HFFc6 (cell line): ENCODE measurements around the gene CDH24. TPM values are rescaled to one million over a fixed set of nuclear protein-coding genes. Genes with fewer than 3 reads are reported as not detected.

Experiments used
- DNase-seq: peaks from one replicate; pipeline ENCODE4 v3.0.0-alpha.2; 2018
- H3K27ac Mint-ChIP-seq: 2 replicates; pipeline ENCODE4 v1.8.0; 2020; ENCODE audit warnings: mild to moderate bottlenecking, mixed read lengths
- H3K27me3 Mint-ChIP-seq: 2 replicates; pipeline ENCODE4 v1.8.0; 2021; ENCODE audit warnings: mild to moderate bottlenecking, moderate library complexity, mixed read lengths; ENCODE audit not compliant: insufficient read depth
- H3K36me3 Mint-ChIP-seq: 2 replicates; pipeline ENCODE4 v1.8.0; 2021; ENCODE audit warnings: low read depth, mixed read lengths
- H3K4me1 Mint-ChIP-seq: 2 replicates; pipeline ENCODE4 v1.8.0; 2020; ENCODE audit warnings: low read depth, mixed read lengths
- H3K4me3 Mint-ChIP-seq: 2 replicates; pipeline ENCODE4 v1.8.0; 2020; ENCODE audit warnings: mild to moderate bottlenecking, moderate library complexity, mixed read lengths
- H3K9me3 Mint-ChIP-seq: 2 replicates; pipeline ENCODE4 v1.8.0; 2020; ENCODE audit warnings: mild to moderate bottlenecking, mixed read lengths
- CTCF ChIP-seq: fragments of 200-600 bp; sonication (generic); IDR thresholded peaks from 2 replicates; pipeline ENCODE4 v1.5.0; 2021; ENCODE audit warnings: antibody characterized with exemption, mild to moderate bottlenecking
- total RNA-seq, 6 experiments: library from RNA; stranded (reverse); fragmentation: NEBNext Ultra II Directional; extraction: Animal tissue kit (Norgen Biotek cat#: 25700); gene quantifications; 2 replicates in 1 of 6; 3 replicates in 5 of 6; pipeline ENCODE4 v1.2.3, GENCODE V29; 2021

Gene CDH24
- total RNA-seq, 6 experiments from 2014 or later = 6.4 to 11.2 (median 8.3) TPM

GRCh38 chr14:23056145-23056955 is 970 bp downstream of the CDH24 start:
- Mint-ChIP-seq H3K27ac (peak overlapping the region; percentile 70), H3K27me3 (peaks cover 5% of the 10 kb centered on the region), H3K4me1 (peaks cover 36% of the 10 kb centered on the region), H3K36me3 (peaks cover 6% of the 10 kb centered on the region; the same call in 1 of the 2 replicates), H3K9me3 (no peaks in the 10 kb centered on the region), H3K4me3 (peak overlapping the region; percentile 88)
- peak; percentile 87 for TF ChIP-seq CTCF
- peak; percentile 53 for DNase-seq

GRCh38 chr14:23055621-23056144 is 1.6 kb downstream of the CDH24 start:
- Mint-ChIP-seq H3K27me3 (peaks cover 5% of the 10 kb centered on the region), H3K4me1 (peaks cover 36% of the 10 kb centered on the region), H3K27ac (peak overlapping the region; percentile 57; the same call in 1 of the 2 replicates), H3K9me3 (no peaks in the 10 kb centered on the region), H3K4me3 (peak overlapping the region; percentile 88; the same call in 1 of the 2 replicates), H3K36me3 (no peaks in the 10 kb centered on the region; the same call in 1 of the 2 replicates)
- DNase-seq = no peak
- TF ChIP-seq CTCF = no peak

- Mint-ChIP-seq H3K27ac (no peak overlapping the region), H3K4me1 (peaks cover 36% of the 10 kb centered on the region), H3K27me3 (peaks cover 5% of the 10 kb centered on the region), H3K9me3 (no peaks in the 10 kb centered on the region), H3K36me3 (no peaks in the 10 kb centered on the region; the same call in 1 of the 2 replicates), H3K4me3 (no peak overlapping the region)
- no peak for TF ChIP-seq CTCF
- no peak for DNase-seq
These were observed 2.2 kb downstream of the CDH24 start for GRCh38 chr14:23055147-23055550.

GRCh38 chr14:23054000-23054811 is 3.1 kb downstream of the CDH24 start:
- Mint-ChIP-seq H3K36me3 (no peaks in the 10 kb centered on the region; the same call in 1 of the 2 replicates), H3K27ac (no peak overlapping the region), H3K4me1 (peaks cover 32% of the 10 kb centered on the region), H3K9me3 (no peaks in the 10 kb centered on the region), H3K27me3 (peaks cover 5% of the 10 kb centered on the region), H3K4me3 (no peak overlapping the region)
- no peak for DNase-seq
- peak; percentile 53; the same call in 1 of the 2 replicates for TF ChIP-seq CTCF

GRCh38 chr14:23053426-23053825 is 3.9 kb downstream of the CDH24 start:
- no peaks in the 10 kb centered on the region for H3K9me3 Mint-ChIP-seq
- no peak overlapping the region for H3K27ac Mint-ChIP-seq
- TF ChIP-seq CTCF = no peak
- H3K27me3 Mint-ChIP-seq = peaks cover 5% of the 10 kb centered on the region
- H3K36me3 Mint-ChIP-seq = no peaks in the 10 kb centered on the region
- H3K4me3 Mint-ChIP-seq = no peak overlapping the region
- DNase-seq = no peak
- peaks cover 24% of the 10 kb centered on the region for H3K4me1 Mint-ChIP-seq
